Osteoblast (primary cell): ENCODE results near the gene YIPF2. TPM values are rescaled to one million over a fixed set of nuclear protein-coding genes. Genes with fewer than 3 reads are reported as not detected.

Experiments
- DNase-seq: peaks from one replicate; pipeline ENCODE4 v3.0.0; 2011; ENCODE audit warnings: low spot score, mixed read lengths; ENCODE audit not compliant: insufficient read length; ENCODE audit errors: missing footprints
- H2AFZ ChIP-seq: 2 replicates; pipeline ENCODE4 v1.6.0; 2011; ENCODE audit warnings: mild to moderate bottlenecking, low read length
- H3K27ac ChIP-seq: 2 replicates; pipeline ENCODE4 v1.5.1; 2011; ENCODE audit warnings: mild to moderate bottlenecking, low read depth, low read length, moderate library complexity
- H3K27me3 ChIP-seq: 2 replicates; pipeline ENCODE4 v1.6.0; 2012; ENCODE audit warnings: mild to moderate bottlenecking, control low read depth, inconsistent platforms, low read length, moderate library complexity; ENCODE audit not compliant: insufficient read depth
- H3K36me3 ChIP-seq: 2 replicates; pipeline ENCODE4 v1.5.1; 2011; ENCODE audit warnings: mild to moderate bottlenecking, low read length, control low read depth, moderate library complexity; ENCODE audit not compliant: insufficient read depth
- H3K4me1 ChIP-seq: 2 replicates; pipeline ENCODE4 v1.5.1; 2011; ENCODE audit warnings: mild to moderate bottlenecking, low read length, control low read depth, moderate library complexity; ENCODE audit not compliant: insufficient read depth
- H3K4me2 ChIP-seq: 2 replicates; pipeline ENCODE4 v1.6.0; 2011; ENCODE audit warnings: mild to moderate bottlenecking, low read length; ENCODE audit not compliant: insufficient read depth
- H3K4me3 ChIP-seq: fragments of 200-600 bp; sonication (generic); 3 replicates; pipeline ENCODE4 v1.5.1; 2012; ENCODE audit warnings: mild to moderate bottlenecking, low read length, inconsistent platforms; ENCODE audit not compliant: insufficient read depth
- H3K79me2 ChIP-seq: 2 replicates; pipeline ENCODE4 v1.6.0; 2012; ENCODE audit warnings: mild to moderate bottlenecking, low read length, control low read depth, inconsistent platforms; ENCODE audit not compliant: insufficient read depth
- H3K9me3 ChIP-seq: 2 replicates; pipeline ENCODE4 v1.5.1; 2011; ENCODE audit warnings: low read depth, low read length, control low read depth
- H4K20me1 ChIP-seq: 2 replicates; pipeline ENCODE4 v1.6.0; 2012; ENCODE audit warnings: mild to moderate bottlenecking, low read length, control low read depth; ENCODE audit not compliant: insufficient read depth
- CTCF ChIP-seq: IDR thresholded peaks from 2 replicates; pipeline ENCODE4 v1.5.1; 2011; ENCODE audit warnings: mild to moderate bottlenecking, low read depth, low read length, moderate library complexity; ENCODE audit errors: extremely low read depth
- total RNA-seq: library from RNA; depleted of rRNA; stranded (reverse); fragments of >200 nt; gene quantifications from 2 replicates; pipeline ENCODE4 v1.2.3, GENCODE V29; 2012

Gene YIPF2
- total RNA-seq, 1 donor, result 126 TPM

DNA sequence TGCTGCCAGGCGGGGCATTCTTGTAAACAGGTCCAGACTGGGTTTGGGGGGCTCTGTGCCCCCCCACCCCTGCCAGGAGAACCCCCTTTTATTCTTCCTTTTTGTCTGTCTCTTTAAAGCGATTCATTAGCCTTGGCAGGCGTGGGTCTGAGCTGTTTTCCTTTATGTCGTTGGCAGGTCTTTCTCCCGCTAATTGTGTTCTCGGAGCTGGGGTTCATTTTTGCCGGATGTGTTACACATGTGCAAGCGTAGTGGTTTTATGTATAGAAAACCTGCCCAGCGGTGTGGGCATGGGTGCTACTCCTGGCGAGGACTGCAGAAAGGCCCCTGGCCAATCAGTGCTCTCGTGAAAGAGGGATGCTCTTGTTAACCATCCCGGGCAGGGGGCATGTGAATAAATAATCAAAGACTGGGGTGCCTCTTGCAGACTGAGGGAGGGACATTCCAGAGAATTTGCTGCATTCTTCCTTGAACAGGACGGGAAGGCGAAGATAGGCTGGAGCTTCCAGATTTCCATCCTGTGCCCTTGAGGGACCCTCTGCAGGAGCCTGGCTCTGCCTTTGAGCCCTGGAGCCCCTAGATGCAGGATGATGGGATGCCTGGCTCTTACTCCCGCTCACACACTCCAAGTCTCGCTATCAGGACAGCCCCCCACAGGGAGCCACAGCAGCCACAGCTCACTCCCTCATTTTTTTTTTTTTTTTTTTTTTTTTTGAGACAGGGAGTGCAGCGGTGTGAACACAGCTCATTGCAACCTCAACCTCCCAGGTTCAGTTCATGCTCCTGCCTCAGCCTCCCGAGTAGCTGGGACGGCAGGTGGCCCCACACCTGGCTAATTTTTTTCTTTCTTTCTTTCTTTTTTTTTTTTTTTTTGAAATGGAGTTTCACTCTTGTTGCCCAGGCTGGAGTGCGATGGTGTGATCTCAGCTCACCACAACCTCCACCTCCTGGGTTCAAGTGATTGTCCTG, 43.0 kb downstream of the YIPF2 start:
- Histone ChIP-seq H3K4me2 (no peak overlapping the region), H3K27ac (no peak overlapping the region), H3K4me3 (no peak overlapping the region), H3K79me2 (peaks cover 80% of the 10 kb centered on the region), H3K9me3 (no peaks in the 10 kb centered on the region), H3K27me3 (no peaks in the 10 kb centered on the region), H2AFZ (no peak overlapping the region), H3K4me1 (no peaks in the 10 kb centered on the region), H4K20me1 (peaks cover 58% of the 10 kb centered on the region), H3K36me3 (no peaks in the 10 kb centered on the region)
- TF ChIP-seq CTCF, result no peak
- peak; percentile 55 for DNase-seq

DNA sequence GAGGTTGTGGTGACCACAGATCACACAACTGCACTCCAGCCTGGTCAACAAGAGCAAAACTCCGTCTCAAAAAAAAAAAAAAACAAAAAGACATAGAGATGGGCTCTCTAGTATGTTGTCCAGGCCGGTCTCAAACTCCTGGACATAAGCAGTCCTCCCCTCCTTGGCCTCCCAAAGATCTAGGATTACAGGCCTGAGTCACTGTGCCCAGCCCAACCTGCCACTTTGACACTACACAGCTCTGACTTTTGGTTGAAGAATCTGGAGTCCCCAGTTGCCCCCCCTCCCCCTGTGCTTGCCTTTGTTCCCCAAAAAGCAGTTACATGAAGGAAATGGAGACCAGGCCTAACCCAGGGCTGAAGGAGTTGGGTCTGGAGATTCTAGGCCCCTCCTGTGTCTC, 44.2 kb downstream of the YIPF2 start:
- Histone ChIP-seq H3K36me3 (no peaks in the 10 kb centered on the region), H3K4me2 (no peak overlapping the region), H3K27me3 (no peaks in the 10 kb centered on the region), H3K79me2 (peaks cover 87% of the 10 kb centered on the region), H3K9me3 (no peaks in the 10 kb centered on the region), H4K20me1 (peaks cover 62% of the 10 kb centered on the region), H3K4me3 (no peak overlapping the region), H3K4me1 (no peaks in the 10 kb centered on the region), H2AFZ (no peak overlapping the region), H3K27ac (no peak overlapping the region)
- DNase-seq, result peak; percentile 94
- TF ChIP-seq CTCF, result no peak

DNA sequence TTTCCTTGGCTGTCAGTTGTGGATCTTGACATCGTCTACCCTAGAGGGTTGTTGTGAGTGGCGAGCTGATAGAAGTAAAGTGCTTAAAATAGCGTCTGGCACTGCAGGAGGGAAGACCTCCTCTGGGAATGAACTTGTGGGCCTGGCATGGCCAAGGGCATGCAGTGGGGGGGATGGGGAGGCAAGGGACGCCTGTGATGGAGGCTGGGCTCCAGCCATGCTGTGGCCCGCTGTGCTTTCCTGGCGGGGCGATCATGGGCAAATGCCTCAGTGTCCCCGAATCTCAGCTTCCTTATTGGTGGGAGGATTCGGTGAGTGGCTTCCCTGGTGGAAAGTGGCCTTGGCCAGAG, 46.4 kb downstream of the YIPF2 start:
- no peak overlapping the region for H2AFZ ChIP-seq
- H4K20me1 ChIP-seq, result peaks cover 47% of the 10 kb centered on the region
- no peaks in the 10 kb centered on the region for H3K27me3 ChIP-seq
- H3K9me3 ChIP-seq, result no peaks in the 10 kb centered on the region
- DNase-seq, result no peak
- H3K79me2 ChIP-seq, result peaks cover 87% of the 10 kb centered on the region
- no peaks in the 10 kb centered on the region for H3K36me3 ChIP-seq
- no peak overlapping the region for H3K4me2 ChIP-seq
- H3K4me3 ChIP-seq, result no peak overlapping the region
- no peak for TF ChIP-seq CTCF
- no peaks in the 10 kb centered on the region for H3K4me1 ChIP-seq
- no peak overlapping the region for H3K27ac ChIP-seq

DNA sequence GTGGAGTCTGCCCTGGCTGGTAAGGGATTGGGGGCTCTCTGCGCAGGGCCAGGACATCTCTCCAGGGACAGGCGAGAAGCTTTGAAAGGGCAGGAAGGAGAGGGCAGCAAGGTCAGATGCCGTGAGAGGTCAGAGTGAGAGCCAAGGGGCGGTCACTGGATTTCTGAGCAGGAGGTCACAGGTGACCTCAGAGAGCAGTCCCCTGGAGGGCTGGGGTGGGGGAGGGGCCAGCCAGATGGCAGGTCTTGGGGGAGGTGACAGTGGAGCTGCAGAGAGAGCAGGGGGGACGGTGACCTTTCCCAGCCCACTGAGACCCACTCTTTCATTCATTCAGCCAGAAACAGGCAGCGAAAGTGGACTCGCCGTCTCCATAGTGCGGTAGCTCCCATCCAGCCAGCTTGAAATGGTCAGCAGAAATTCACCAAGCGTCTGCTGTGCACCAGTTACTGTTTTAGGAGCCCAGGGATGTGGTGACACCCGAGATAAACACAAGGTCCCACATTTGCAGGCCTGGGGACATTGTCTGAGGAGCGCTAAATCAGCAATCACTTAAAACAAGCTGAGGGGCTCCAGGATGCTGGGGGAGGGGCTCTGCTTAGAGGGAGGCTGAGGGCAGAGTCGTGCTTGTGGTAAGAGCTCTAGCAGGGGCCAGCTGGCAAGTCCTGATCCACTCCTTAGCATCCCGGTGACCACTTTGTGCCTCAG, 46.9 kb downstream of the YIPF2 start:
- Histone ChIP-seq H3K4me1 (no peaks in the 10 kb centered on the region), H2AFZ (no peak overlapping the region), H3K36me3 (no peaks in the 10 kb centered on the region), H3K27me3 (no peaks in the 10 kb centered on the region), H3K4me2 (no peak overlapping the region), H4K20me1 (peaks cover 47% of the 10 kb centered on the region), H3K79me2 (peaks cover 87% of the 10 kb centered on the region), H3K27ac (no peak overlapping the region), H3K4me3 (no peak overlapping the region), H3K9me3 (no peaks in the 10 kb centered on the region)
- peak; percentile 48 for DNase-seq
- TF ChIP-seq CTCF, result no peak
